AG04449 (cell line): ENCODE results near the gene RRP8.

ENCODE experiments used
- CTCF ChIA-PET: fragments of 350-600 bp; formaldehyde crosslinking; extraction: SDS; loops from one replicate; lab custom pipeline; 2021; ENCODE audit warnings: antibody characterized with exemption; lab: Yijun Ruan, JAX
- POLR2A ChIA-PET: fragments of 400-600, 350-600 bp; formaldehyde crosslinking; extraction: SDS; loops from one replicate; lab custom pipeline; 2020; ENCODE audit warnings: antibody characterized with exemption, inconsistent platforms; lab: Yijun Ruan, JAX
- DNase-seq: peaks from one replicate; pipeline ENCODE4 v3.0.0-alpha.2; 2010; ENCODE audit warnings: low read depth, low spot score
- H3K4me3 ChIP-seq: 2 replicates; pipeline ENCODE4 v1.5.1; 2011; ENCODE audit warnings: low read depth, mild to moderate bottlenecking, control low read depth, low read length
- TF ChIP-seq, protein P1 (sequence below): IDR thresholded peaks from one replicate; pipeline ENCODE4 v1.5.1; 2011; ENCODE audit warnings: mild to moderate bottlenecking, moderate library complexity, low read length, control low read depth, inconsistent platforms; ENCODE audit not compliant: insufficient read depth; ENCODE audit errors: missing control alignments

The RRP8 gene

DNA sequence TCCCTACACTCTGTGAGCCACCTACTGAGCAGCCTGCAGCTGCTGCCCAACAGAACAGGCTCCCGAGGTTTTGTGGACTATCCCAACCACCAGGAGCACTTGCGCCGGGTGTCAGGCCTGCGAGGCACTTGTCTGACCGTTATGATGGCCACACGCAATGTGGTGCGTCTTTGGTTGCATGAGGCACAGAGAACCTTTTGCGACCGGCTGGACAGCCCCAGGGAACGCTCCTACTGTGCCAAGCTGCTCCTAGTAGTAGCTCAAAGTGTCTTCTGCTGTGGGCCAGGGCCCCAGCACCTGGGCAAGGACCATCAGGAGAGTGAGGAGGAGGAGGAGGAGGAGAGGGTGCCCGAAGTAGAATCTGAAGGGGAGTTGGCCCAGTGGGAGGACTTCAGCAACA is 46.4 kb downstream of the RRP8 start:
- ChIA-PET POLR2A (no interaction called here), CTCF (interaction anchor here (0.9 to 1.1 kb wide), 2 partner anchors 26 to 126 kb away, joined by 4 read pairs; partner anchors contain the start of gene MRPL17)
- TF ChIP-seq, protein P1, sequence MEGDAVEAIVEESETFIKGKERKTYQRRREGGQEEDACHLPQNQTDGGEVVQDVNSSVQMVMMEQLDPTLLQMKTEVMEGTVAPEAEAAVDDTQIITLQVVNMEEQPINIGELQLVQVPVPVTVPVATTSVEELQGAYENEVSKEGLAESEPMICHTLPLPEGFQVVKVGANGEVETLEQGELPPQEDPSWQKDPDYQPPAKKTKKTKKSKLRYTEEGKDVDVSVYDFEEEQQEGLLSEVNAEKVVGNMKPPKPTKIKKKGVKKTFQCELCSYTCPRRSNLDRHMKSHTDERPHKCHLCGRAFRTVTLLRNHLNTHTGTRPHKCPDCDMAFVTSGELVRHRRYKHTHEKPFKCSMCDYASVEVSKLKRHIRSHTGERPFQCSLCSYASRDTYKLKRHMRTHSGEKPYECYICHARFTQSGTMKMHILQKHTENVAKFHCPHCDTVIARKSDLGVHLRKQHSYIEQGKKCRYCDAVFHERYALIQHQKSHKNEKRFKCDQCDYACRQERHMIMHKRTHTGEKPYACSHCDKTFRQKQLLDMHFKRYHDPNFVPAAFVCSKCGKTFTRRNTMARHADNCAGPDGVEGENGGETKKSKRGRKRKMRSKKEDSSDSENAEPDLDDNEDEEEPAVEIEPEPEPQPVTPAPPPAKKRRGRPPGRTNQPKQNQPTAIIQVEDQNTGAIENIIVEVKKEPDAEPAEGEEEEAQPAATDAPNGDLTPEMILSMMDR = no peak
- DNase-seq = no peak
- H3K4me3 ChIP-seq = no peak overlapping the region

- H3K4me3 ChIP-seq = no peak overlapping the region
- TF ChIP-seq, protein P1 = no peak
- ChIA-PET POLR2A (interaction anchor here (0.7 kb wide), 1 partner anchor 17 kb away, joined by 3 read pairs; no protein-coding TSS in a partner anchor), CTCF (interaction anchor here (0.7 kb wide), 1 partner anchor 178 kb away, joined by 3 read pairs; no protein-coding TSS in a partner anchor)
- DNase-seq = no peak
Observed at GRCh38 chr11:6556139-6556949, 47.1 kb downstream of the RRP8 start.

GRCh38 chr11:6554828-6555706 is 48.3 kb downstream of the RRP8 start:
- ChIA-PET CTCF (interaction anchor here (0.7 to 4.5 kb wide), 4 partner anchors 15 to 176 kb away, joined by 3 to 25 read pairs (median 3); no protein-coding TSS in a partner anchor), POLR2A (interaction anchor here (0.7 kb wide), 1 partner anchor 16 kb away, joined by 3 read pairs; no protein-coding TSS in a partner anchor)
- DNase-seq = no peak
- TF ChIP-seq, protein P1 = no peak
- no peak overlapping the region for H3K4me3 ChIP-seq

GRCh38 chr11:6553634-6554033 is 49.8 kb downstream of the RRP8 start:
- H3K4me3 ChIP-seq = no peak overlapping the region
- TF ChIP-seq, protein P1 = no peak
- ChIA-PET POLR2A (no interaction called here), CTCF (interaction anchor here (0.6 to 4.5 kb wide), 4 partner anchors 13 to 152 kb away, joined by 3 to 25 read pairs (median 3); no protein-coding TSS in a partner anchor)
- DNase-seq = no peak

GRCh38 chr11:6548641-6549040 is 54.8 kb downstream of the RRP8 start:
- ChIA-PET POLR2A (no interaction called here), CTCF (interaction anchor here (0.7 to 1.6 kb wide), 4 partner anchors 13 to 155 kb away, joined by 3 to 11 read pairs (median 4); no protein-coding TSS in a partner anchor)
- DNase-seq = no peak
- H3K4me3 ChIP-seq = no peak overlapping the region
- TF ChIP-seq, protein P1 = no peak
